ENCODE results near the gene CBR1. TPM values are rescaled to one million over a fixed set of nuclear protein-coding genes. Genes with fewer than 3 reads are reported as not detected.
A peak's percentile ranks its signal among the peaks of the same experiment; 100 is the strongest.
"Not testable (repeated sequence)": the region's sequence is repeated elsewhere in the genome, so short reads cannot be mapped to it uniquely, and the experiment has no call there.

Gene CBR1
- total RNA-seq, 4 donors from 2014 or later, result 159 to 406 (median 222) TPM

DNA sequence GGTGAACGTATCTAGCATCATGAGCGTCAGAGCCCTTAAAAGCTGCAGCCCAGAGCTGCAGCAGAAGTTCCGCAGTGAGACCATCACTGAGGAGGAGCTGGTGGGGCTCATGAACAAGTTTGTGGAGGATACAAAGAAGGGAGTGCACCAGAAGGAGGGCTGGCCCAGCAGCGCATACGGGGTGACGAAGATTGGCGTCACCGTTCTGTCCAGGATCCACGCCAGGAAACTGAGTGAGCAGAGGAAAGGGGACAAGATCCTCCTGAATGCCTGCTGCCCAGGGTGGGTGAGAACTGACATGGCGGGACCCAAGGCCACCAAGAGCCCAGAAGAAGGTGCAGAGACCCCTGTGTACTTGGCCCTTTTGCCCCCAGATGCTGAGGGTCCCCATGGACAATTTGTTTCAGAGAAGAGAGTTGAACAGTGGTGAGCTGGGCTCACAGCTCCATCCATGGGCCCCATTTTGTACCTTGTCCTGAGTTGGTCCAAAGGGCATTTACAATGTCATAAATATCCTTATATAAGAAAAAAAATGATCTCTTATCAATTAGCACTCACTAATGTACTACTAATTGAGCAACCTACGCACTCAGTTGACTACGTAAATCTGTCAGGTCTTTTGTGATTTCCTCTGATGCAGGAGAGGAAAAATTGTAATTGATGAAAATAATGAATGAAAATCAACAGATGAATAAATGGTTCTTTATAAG lies 2.8 kb downstream of the CBR1 start:
- no peak overlapping the region for H3K4me3 ChIP-seq
- WGBS, 2 donors, result 95 to 96% methylated on average over 12 of the region's 12 CpGs
- peaks cover 0 to 20% (median 6%) of the 10 kb centered on the region in 3 donors for H3K36me3 ChIP-seq
- TF ChIP-seq POLR2A (IDR thresholded peaks at IDR 0.05) (no peak), EP300 (IDR thresholded peaks at IDR 0.05) (no peak)
- TF ChIP-seq, protein P1, sequence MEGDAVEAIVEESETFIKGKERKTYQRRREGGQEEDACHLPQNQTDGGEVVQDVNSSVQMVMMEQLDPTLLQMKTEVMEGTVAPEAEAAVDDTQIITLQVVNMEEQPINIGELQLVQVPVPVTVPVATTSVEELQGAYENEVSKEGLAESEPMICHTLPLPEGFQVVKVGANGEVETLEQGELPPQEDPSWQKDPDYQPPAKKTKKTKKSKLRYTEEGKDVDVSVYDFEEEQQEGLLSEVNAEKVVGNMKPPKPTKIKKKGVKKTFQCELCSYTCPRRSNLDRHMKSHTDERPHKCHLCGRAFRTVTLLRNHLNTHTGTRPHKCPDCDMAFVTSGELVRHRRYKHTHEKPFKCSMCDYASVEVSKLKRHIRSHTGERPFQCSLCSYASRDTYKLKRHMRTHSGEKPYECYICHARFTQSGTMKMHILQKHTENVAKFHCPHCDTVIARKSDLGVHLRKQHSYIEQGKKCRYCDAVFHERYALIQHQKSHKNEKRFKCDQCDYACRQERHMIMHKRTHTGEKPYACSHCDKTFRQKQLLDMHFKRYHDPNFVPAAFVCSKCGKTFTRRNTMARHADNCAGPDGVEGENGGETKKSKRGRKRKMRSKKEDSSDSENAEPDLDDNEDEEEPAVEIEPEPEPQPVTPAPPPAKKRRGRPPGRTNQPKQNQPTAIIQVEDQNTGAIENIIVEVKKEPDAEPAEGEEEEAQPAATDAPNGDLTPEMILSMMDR (IDR thresholded peaks at IDR 0.05), result no peak
- no peak for DNase-seq (ENCODE audit: low spot score in 2 of 2)
- no peaks in the 10 kb centered on the region for H3K27me3 ChIP-seq
- peaks cover 0 to 66% (median 35%) of the 10 kb centered on the region in 4 donors for H3K4me1 ChIP-seq
- H3K27ac ChIP-seq, result peak overlapping the region in 1 of 4 donors; percentile 81
- H3K9me3 ChIP-seq, result peaks cover 0 to 3% (median 0%) of the 10 kb centered on the region in 4 donors

DNA sequence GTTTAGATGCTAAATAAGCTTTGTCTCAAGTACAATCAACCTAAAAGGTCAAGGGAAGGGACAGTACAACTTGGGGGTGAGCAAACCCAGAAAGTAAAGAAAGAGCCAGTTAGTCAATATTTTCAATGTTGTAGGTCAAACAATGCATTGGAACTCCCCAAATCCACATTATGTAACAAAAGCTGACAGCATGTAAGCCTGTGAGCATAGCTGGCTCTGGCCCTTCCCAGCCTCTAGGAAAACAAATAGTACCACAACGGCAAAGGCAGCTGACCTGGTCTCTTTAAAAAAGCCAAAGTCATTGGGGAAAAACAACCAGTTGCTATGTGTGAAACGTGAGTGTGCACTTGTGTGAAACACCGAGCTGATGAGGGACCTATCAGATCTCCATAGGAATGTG lies 3.4 kb downstream of the CBR1 start:
- no peaks in the 10 kb centered on the region for H3K27me3 ChIP-seq
- H3K4me3 ChIP-seq, result no peak overlapping the region
- WGBS, 2 donors, result 22 to 23% methylated on average over 3 of the region's 3 CpGs
- H3K9me3 ChIP-seq, result peaks cover 0 to 3% (median 0%) of the 10 kb centered on the region in 4 donors
- no peak for DNase-seq (ENCODE audit: low spot score in 2 of 2)
- peak overlapping the region in 3 of 4 donors; percentile 44 to 81 (median 70) for H3K27ac ChIP-seq
- peaks cover 0 to 20% (median 6%) of the 10 kb centered on the region in 3 donors for H3K36me3 ChIP-seq
- peaks cover 0 to 66% (median 35%) of the 10 kb centered on the region in 4 donors for H3K4me1 ChIP-seq
- TF ChIP-seq, protein P1 (IDR thresholded peaks at IDR 0.05), result no peak
- TF ChIP-seq POLR2A (IDR thresholded peaks at IDR 0.05) (no peak), EP300 (IDR thresholded peaks at IDR 0.05) (no peak)

DNA sequence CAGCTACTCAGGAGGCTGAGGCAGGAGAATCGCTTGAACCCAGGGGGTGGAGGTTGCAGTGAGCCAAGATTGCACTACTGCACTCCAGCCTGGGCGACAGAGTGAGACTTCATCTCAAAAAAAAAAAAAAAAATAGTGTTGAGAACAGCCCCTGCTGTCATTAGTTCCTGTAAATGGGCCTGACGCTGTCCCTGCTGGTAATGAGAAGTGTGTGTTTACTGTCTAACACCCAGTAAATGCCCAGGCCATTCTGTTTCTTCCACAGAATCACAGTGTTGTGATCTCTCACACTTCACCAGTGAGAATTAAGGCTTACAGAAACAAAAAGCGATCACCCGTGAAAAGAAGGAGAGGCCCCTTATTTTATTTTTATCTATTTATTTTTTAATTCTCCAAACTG lies 4.1 kb downstream of the CBR1 start:
- H3K27me3 ChIP-seq; H3K9me3 ChIP-seq; DNase-seq (ENCODE audit: low spot score in 2 of 2); H3K4me3 ChIP-seq: not testable (repeated sequence)
- peaks cover 0 to 65% (median 35%) of the 10 kb centered on the region in 4 donors for H3K4me1 ChIP-seq
- 77 to 84% methylated on average over 5 of the region's 5 CpGs for WGBS, 2 donors
- H3K27ac ChIP-seq, result peak overlapping the region; percentile 21 to 81 (median 57)
- H3K36me3 ChIP-seq, result peaks cover 0 to 20% (median 6%) of the 10 kb centered on the region in 3 donors

DNA sequence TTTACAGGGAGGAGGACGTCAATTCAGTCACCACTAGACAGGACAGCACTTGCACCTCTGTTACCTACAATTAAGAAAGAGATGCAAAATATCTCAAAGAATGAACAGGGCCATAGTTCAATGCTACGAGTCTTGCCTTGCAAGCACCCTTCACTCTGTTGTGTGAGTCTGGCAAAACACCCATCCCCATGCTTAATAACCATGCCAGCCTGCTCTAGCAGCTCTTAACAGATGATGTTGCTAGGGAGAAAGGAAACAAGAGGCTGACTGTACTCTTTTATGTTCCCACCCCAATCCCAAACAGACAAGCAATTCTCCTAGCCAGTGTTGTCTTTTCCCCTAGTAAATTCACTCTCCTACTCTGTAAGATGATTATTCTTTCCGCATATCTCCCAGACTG lies 5.3 kb downstream of the CBR1 start:
- TF ChIP-seq EP300 (IDR thresholded peaks at IDR 0.05) (no peak), POLR2A (IDR thresholded peaks at IDR 0.05) (no peak)
- TF ChIP-seq, protein P1 (IDR thresholded peaks at IDR 0.05), result no peak
- WGBS, 2 donors, result 31 to 45% methylated on average over 3 of the region's 3 CpGs
- DNase-seq (ENCODE audit: low spot score in 2 of 2), result no peak

DNA sequence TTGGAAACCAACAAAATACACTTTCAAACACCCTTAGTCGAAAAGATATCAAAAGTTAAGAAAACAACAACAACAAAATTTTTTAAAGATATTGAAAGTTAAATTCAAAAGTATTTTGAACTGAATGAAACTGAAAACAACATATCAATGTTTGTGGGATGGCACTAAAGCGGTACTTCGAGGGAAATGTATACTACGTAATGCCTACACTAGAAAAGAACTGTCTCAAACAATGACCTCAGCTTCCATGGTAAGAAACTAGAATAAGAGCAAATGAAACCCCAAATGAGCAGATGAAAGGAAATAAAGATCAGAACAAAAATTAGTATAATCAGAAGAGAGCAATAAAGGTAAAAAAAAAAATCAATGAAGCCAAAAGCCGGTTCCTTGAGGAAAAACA lies 6.1 kb downstream of the CBR1 start:
- 81 to 84% methylated on average over 5 of the region's 5 CpGs for WGBS, 2 donors
- H3K27me3 ChIP-seq, result no peaks in the 10 kb centered on the region
- H3K36me3 ChIP-seq, result peaks cover 0 to 19% (median 6%) of the 10 kb centered on the region in 3 donors
- TF ChIP-seq POLR2A (IDR thresholded peaks at IDR 0.05) (no peak), EP300 (IDR thresholded peaks at IDR 0.05) (no peak)
- TF ChIP-seq, protein P1 (IDR thresholded peaks at IDR 0.05), result no peak
- peak overlapping the region in 2 of 4 donors; percentile 70 to 81 for H3K27ac ChIP-seq
- DNase-seq (ENCODE audit: low spot score in 2 of 2), result no peak
- H3K4me3 ChIP-seq, result no peak overlapping the region
- H3K9me3 ChIP-seq, result no peaks in the 10 kb centered on the region
- peaks cover 0 to 50% (median 27%) of the 10 kb centered on the region in 4 donors for H3K4me1 ChIP-seq

More for the DNA sequence above, 5.3 kb downstream of the CBR1 start:
- H3K27me3 ChIP-seq, result no peaks in the 10 kb centered on the region
- peak overlapping the region in 3 of 4 donors; percentile 23 to 81 (median 70) for H3K27ac ChIP-seq
- H3K36me3 ChIP-seq, result peaks cover 0 to 20% (median 6%) of the 10 kb centered on the region in 3 donors
- H3K9me3 ChIP-seq, result no peaks in the 10 kb centered on the region
- H3K4me3 ChIP-seq, result no peak overlapping the region
- peaks cover 0 to 57% (median 30%) of the 10 kb centered on the region in 4 donors for H3K4me1 ChIP-seq
